ENCODE measurements around the gene AGPAT2. TPM values are rescaled to one million over a fixed set of nuclear protein-coding genes. Genes with fewer than 3 reads are reported as not detected.
A peak's percentile ranks its signal among the peaks of the same experiment; 100 is the strongest.

The AGPAT2 gene
- total RNA-seq, 1 experiment from 2014 or later = 40.2 TPM

DNA sequence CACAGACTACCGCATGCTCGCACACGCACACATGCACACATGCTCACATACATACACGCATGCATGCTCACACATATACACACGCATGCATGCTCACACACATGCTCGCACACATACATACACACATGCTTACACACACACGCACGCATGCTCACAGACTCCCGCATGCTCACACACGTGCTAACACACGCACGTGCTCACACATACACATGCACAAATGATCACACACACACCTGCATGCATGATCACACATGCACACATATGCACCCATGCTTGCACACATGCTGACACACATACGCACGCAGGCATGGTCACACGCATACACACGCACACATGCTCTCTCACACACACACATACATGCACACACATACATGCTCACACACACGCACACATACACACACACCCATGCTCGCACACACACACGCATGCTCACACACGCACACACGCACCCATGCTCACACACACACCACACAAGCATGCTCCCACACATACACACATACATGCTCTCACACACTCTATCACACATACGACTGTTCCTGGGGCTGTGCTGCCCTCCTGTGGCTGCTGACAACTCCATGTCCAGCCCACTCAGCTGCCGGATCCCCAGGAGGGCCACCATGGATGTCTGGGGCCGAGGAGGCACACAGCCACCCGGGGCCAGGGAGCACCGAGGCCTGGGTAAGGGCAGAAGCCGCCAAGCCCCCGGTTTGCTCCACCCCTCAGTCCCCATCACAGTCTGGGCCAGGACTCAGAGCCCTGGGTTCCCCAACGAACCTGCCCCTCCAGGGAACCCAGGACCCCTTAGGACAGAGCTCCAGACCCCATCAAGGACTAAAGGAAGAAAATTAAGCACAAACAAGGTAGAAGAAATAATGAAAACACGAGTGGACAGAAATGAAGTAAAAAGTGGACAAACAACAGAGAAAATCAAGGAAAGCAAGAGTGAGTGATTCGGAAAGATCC lies 55.9 kb downstream of the AGPAT2 start:
- Mint-ChIP-seq H3K4me1 (no peaks in the 10 kb centered on the region), H3K9me3 (no peaks in the 10 kb centered on the region), H3K27me3 (ENCODE audit: low read depth) (no peaks in the 10 kb centered on the region), H3K4me3 (no peak overlapping the region), H3K27ac (no peak overlapping the region), H3K36me3 (no peaks in the 10 kb centered on the region)
- DNase-seq (ENCODE audit: low spot score) (peak; percentile 78), ATAC-seq (peak; percentile 57)
- TF ChIP-seq TCF7 (CRISPR knock-in tag; IDR thresholded peaks at IDR 0.05; ENCODE audit: low read depth) = peak; percentile 85; the same call in 1 of the 2 replicates
- TF ChIP-seq TEAD1 (CRISPR knock-in tag; IDR thresholded peaks at IDR 0.05) = 0 out of 2 replicates have a peak, but pooled peaks have one; percentile 42
- TF ChIP-seq ZBTB43 (CRISPR knock-in tag; IDR thresholded peaks at IDR 0.05) = peak; percentile 63; the same call in 1 of the 2 replicates
- peak; percentile 15; the same call in 1 of the 2 replicates for TF ChIP-seq ZNF423 (CRISPR knock-in tag; IDR thresholded peaks at IDR 0.05)
- TF ChIP-seq, protein P1, sequence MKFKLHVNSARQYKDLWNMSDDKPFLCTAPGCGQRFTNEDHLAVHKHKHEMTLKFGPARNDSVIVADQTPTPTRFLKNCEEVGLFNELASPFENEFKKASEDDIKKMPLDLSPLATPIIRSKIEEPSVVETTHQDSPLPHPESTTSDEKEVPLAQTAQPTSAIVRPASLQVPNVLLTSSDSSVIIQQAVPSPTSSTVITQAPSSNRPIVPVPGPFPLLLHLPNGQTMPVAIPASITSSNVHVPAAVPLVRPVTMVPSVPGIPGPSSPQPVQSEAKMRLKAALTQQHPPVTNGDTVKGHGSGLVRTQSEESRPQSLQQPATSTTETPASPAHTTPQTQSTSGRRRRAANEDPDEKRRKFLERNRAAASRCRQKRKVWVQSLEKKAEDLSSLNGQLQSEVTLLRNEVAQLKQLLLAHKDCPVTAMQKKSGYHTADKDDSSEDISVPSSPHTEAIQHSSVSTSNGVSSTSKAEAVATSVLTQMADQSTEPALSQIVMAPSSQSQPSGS (CRISPR knock-in tag; IDR thresholded peaks at IDR 0.05; ENCODE audit: borderline replicate concordance, low read depth) = no peak
- 0 out of 2 replicates have a peak, but pooled peaks have one; percentile 51 for TF ChIP-seq CTCF (IDR thresholded peaks at IDR 0.05)
- CTCF ChIA-PET = interaction anchor here (0.6 to 1.4 kb wide), 21 partner anchors 10 to 268 kb away, joined by 3 to 71 read pairs (median 4); partner anchors contain the start of gene DNLZ
- POLR2A ChIA-PET = no interaction called here

DNA sequence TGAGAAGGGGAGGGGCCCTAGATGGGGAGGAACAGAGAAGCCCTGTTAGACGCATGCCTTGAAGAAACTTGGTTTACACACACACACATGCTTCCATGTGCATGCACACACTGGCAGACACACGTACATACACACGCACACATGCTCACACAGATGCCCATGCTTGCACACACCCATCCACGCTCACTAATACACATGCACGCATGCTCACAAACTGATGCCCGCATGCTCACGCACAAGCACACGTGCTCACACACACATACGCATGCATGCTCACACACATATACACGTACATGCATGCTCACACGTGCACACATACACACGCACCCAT lies 56.6 kb downstream of the AGPAT2 start:
- Mint-ChIP-seq H3K4me3 (no peak overlapping the region), H3K36me3 (no peaks in the 10 kb centered on the region), H3K27ac (no peak overlapping the region; the same call in 1 of the 2 replicates), H3K4me1 (no peaks in the 10 kb centered on the region), H3K27me3 (ENCODE audit: low read depth) (no peaks in the 10 kb centered on the region), H3K9me3 (no peaks in the 10 kb centered on the region)
- POLR2A ChIA-PET = no interaction called here
- no peak for ATAC-seq
- CTCF ChIA-PET = interaction anchor here (8.3 kb wide), 1 partner anchor 143 kb away, joined by 163 read pairs; no protein-coding TSS in a partner anchor
- DNase-seq (ENCODE audit: low spot score) = no peak
- TF ChIP-seq CBFB (CRISPR knock-in tag; IDR thresholded peaks at IDR 0.05; ENCODE audit: low read depth) (0 out of 2 replicates have a peak, but pooled peaks have one; percentile 6), ZNF423 (CRISPR knock-in tag; IDR thresholded peaks at IDR 0.05) (no peak)
- TF ChIP-seq, protein P2, sequence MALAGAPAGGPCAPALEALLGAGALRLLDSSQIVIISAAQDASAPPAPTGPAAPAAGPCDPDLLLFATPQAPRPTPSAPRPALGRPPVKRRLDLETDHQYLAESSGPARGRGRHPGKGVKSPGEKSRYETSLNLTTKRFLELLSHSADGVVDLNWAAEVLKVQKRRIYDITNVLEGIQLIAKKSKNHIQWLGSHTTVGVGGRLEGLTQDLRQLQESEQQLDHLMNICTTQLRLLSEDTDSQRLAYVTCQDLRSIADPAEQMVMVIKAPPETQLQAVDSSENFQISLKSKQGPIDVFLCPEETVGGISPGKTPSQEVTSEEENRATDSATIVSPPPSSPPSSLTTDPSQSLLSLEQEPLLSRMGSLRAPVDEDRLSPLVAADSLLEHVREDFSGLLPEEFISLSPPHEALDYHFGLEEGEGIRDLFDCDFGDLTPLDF (CRISPR knock-in tag; IDR thresholded peaks at IDR 0.05) = no peak

- Mint-ChIP-seq H3K36me3 (no peaks in the 10 kb centered on the region), H3K27ac (peak overlapping the region; percentile 51; the same call in 1 of the 2 replicates), H3K4me1 (no peaks in the 10 kb centered on the region), H3K9me3 (no peaks in the 10 kb centered on the region), H3K27me3 (ENCODE audit: low read depth) (no peaks in the 10 kb centered on the region), H3K4me3 (no peak overlapping the region)
- DNase-seq (ENCODE audit: low spot score) (peak; percentile 86), ATAC-seq (peak; percentile 71)
- ChIA-PET CTCF (interaction anchor here (0.7 to 8.3 kb wide), 4 partner anchors 14 to 142 kb away, joined by 3 to 163 read pairs (median 4); no protein-coding TSS in a partner anchor), POLR2A (no interaction called here)
- TF ChIP-seq CBFB (CRISPR knock-in tag; IDR thresholded peaks at IDR 0.05; ENCODE audit: low read depth) (0 out of 2 replicates have a peak, but pooled peaks have one; percentile 33), USF1 (CRISPR knock-in tag; IDR thresholded peaks at IDR 0.05) (no peak), CTCF (IDR thresholded peaks at IDR 0.05) (peak; percentile 63), NFATC4 (CRISPR knock-in tag; IDR thresholded peaks at IDR 0.05) (no peak)
These were observed 57.2 kb downstream of the AGPAT2 start for GRCh38 chr9:136629879-136630661.

Data from WTC11 (cell line).